GM23248 (cell line): ENCODE measurements around the gene PHOX2B.

Experiments
- EZH2 ChIP-seq: fragments of 200-600 bp; sonication (generic); IDR thresholded peaks from 2 replicates; pipeline ENCODE4 v1.6.1; 2018; ENCODE audit warnings: antibody characterized with exemption, mild to moderate bottlenecking; ENCODE audit not compliant: insufficient read depth, poor library complexity, severe bottlenecking
- EZH2phosphoT487 ChIP-seq: fragments of 200-600 bp; sonication (generic); IDR thresholded peaks from 2 replicates; pipeline ENCODE4 v1.6.1; 2018; ENCODE audit warnings: antibody characterized with exemption, moderate library complexity, mild to moderate bottlenecking, low read depth; ENCODE audit not compliant: insufficient read depth

- TF ChIP-seq EZH2phosphoT487, result no peak
- TF ChIP-seq EZH2, result no peak
Measured at GRCh38 chr4:41723286-41723685, 25.2 kb downstream of the PHOX2B start.
